HEK293 (cell line): ENCODE measurements around the gene LPCAT4.
A peak's percentile ranks its signal among the peaks of the same experiment; 100 is the strongest.

Experiments used
- GLI4 ChIP-seq: fragments of 450-650 bp; formaldehyde crosslinking; IDR thresholded peaks from 2 replicates; pipeline ENCODE4 v1.5.1; 2016; ENCODE audit warnings: missing biosample characterization, missing genetic modification characterization
- HOXA7 ChIP-seq: sonication (generic); formaldehyde crosslinking; IDR thresholded peaks from 2 replicates; pipeline ENCODE4 v1.8.1; 2022; ENCODE audit warnings: missing genetic modification reagents, borderline replicate concordance
- SALL2 ChIP-seq: fragments of 450-650 bp; formaldehyde crosslinking; IDR thresholded peaks from 2 replicates; pipeline ENCODE4 v1.5.0; 2017; ENCODE audit warnings: missing biosample characterization, mild to moderate bottlenecking, missing genetic modification characterization, borderline replicate concordance
- ZEB2 ChIP-seq: fragments of 450-650 bp; formaldehyde crosslinking; IDR thresholded peaks from 2 replicates; pipeline ENCODE4 v1.5.1; 2016; ENCODE audit warnings: missing biosample characterization, missing genetic modification characterization
- ZNF16 ChIP-seq: fragments of 450-650 bp; formaldehyde crosslinking; IDR thresholded peaks from 2 replicates; pipeline ENCODE4 v1.5.1; 2016; ENCODE audit warnings: low read depth, missing biosample characterization, missing genetic modification characterization
- ZNF174 ChIP-seq: fragments of 450-650 bp; formaldehyde crosslinking; IDR thresholded peaks from 2 replicates; pipeline ENCODE4 v1.5.0; 2017; ENCODE audit warnings: missing biosample characterization, mild to moderate bottlenecking, missing genetic modification characterization
- ZNF214 ChIP-seq: fragments of 450-650 bp; formaldehyde crosslinking; IDR thresholded peaks from 2 replicates; pipeline ENCODE4 v1.5.1; 2017; ENCODE audit warnings: missing biosample characterization, mild to moderate bottlenecking, missing genetic modification characterization, borderline replicate concordance
- ZNF292 ChIP-seq: fragments of 450-650 bp; formaldehyde crosslinking; IDR thresholded peaks from 2 replicates; pipeline ENCODE4 v1.5.1; 2016; ENCODE audit warnings: low read depth, missing biosample characterization, missing genetic modification characterization, borderline replicate concordance
- ZNF544 ChIP-seq: fragments of 450-650 bp; formaldehyde crosslinking; IDR thresholded peaks from 2 replicates; pipeline ENCODE4 v1.5.0; 2017; ENCODE audit warnings: missing biosample characterization, missing genetic modification characterization
- ZNF585B ChIP-seq: fragments of 450-650 bp; formaldehyde crosslinking; IDR thresholded peaks from 2 replicates; pipeline ENCODE4 v1.5.1; 2016; ENCODE audit warnings: missing biosample characterization, missing genetic modification characterization
- ZNF660 ChIP-seq: fragments of 450-650 bp; IDR thresholded peaks from 2 replicates; pipeline ENCODE4 v1.5.1; 2018; ENCODE audit warnings: missing biosample characterization, mild to moderate bottlenecking, missing genetic modification characterization
- ZSCAN30 ChIP-seq: fragments of 450-650 bp; IDR thresholded peaks from 2 replicates; pipeline ENCODE4 v1.5.1; 2018; ENCODE audit warnings: missing biosample characterization, mild to moderate bottlenecking, missing genetic modification characterization, moderate library complexity
- TF ChIP-seq, protein P1 (sequence below): fragments of 450-650 bp; formaldehyde crosslinking; conservative IDR thresholded peaks from 2 replicates; pipeline ENCODE4 v1.5.1; 2016; ENCODE audit warnings: low read depth, missing biosample characterization, missing genetic modification characterization
- TF ChIP-seq, protein P2 (sequence below): fragments of 450-650 bp; formaldehyde crosslinking; IDR thresholded peaks from 2 replicates; pipeline ENCODE4 v1.5.1; 2016; ENCODE audit warnings: missing biosample characterization, missing genetic modification characterization
- TF ChIP-seq, protein P3 (sequence below): fragments of 450-650 bp; formaldehyde crosslinking; IDR thresholded peaks from 2 replicates; pipeline ENCODE4 v1.5.1; 2016; ENCODE audit warnings: missing biosample characterization, missing genetic modification characterization
- TF ChIP-seq, protein P4 (sequence below): fragments of 450-650 bp; formaldehyde crosslinking; conservative IDR thresholded peaks from 2 replicates; pipeline ENCODE4 v1.5.1; 2016; ENCODE audit warnings: low read depth, missing biosample characterization, missing genetic modification characterization
- TF ChIP-seq, protein P5 (sequence below): fragments of 450-650 bp; formaldehyde crosslinking; IDR thresholded peaks from 2 replicates; pipeline ENCODE4 v1.5.1; 2016; ENCODE audit warnings: missing biosample characterization, missing genetic modification characterization
- TF ChIP-seq, protein P6 (sequence below): sonication (generic); formaldehyde crosslinking; IDR thresholded peaks from 2 replicates; pipeline ENCODE4 v1.8.1; 2022; ENCODE audit warnings: mild to moderate bottlenecking, moderate library complexity, missing genetic modification reagents
- TF ChIP-seq, protein P7 (sequence below): fragments of 450-650 bp; formaldehyde crosslinking; IDR thresholded peaks from 2 replicates; pipeline ENCODE4 v1.5.1; 2016; ENCODE audit warnings: missing biosample characterization, missing genetic modification characterization, borderline replicate concordance

The LPCAT4 gene

DNA sequence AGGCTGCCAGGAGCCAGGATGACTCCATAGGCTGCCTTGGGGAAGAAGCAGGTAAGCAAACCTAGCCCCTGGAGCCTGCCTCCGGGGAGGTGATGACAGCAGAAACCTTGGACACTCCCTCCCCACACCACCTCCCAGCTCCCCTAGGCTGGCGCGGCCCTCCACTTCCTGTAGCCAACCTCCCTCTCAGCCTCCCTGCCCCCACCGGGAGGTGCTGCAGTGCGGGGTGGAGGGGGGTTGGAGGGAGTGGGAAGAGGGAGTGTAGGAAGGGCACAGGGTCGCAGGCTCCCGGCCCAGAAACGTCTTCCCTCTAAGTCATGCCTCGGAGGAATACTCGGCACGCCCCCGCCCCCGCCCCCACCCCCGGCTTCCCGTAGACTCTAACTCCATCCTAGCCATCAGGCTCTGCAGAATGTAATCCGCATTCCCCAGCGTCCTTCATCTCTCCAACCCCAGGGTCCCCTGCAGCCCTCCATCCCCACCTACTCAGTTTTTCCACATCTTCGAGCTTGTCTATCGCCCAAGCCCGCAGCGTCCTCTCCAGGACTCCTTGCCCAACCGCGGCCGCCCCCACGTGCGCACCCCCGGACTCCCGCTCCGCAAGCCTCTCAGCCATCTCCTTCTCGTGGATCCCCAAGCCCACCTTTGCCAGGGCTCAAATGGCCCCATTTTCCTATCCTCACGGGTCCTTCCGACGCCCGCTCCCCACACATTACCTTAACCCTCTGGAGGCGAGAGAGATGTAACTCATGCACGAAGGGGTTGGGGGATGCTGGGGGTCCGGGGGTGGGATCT is 528 bp downstream of the LPCAT4 start (continued):
- TF ChIP-seq, protein P1, sequence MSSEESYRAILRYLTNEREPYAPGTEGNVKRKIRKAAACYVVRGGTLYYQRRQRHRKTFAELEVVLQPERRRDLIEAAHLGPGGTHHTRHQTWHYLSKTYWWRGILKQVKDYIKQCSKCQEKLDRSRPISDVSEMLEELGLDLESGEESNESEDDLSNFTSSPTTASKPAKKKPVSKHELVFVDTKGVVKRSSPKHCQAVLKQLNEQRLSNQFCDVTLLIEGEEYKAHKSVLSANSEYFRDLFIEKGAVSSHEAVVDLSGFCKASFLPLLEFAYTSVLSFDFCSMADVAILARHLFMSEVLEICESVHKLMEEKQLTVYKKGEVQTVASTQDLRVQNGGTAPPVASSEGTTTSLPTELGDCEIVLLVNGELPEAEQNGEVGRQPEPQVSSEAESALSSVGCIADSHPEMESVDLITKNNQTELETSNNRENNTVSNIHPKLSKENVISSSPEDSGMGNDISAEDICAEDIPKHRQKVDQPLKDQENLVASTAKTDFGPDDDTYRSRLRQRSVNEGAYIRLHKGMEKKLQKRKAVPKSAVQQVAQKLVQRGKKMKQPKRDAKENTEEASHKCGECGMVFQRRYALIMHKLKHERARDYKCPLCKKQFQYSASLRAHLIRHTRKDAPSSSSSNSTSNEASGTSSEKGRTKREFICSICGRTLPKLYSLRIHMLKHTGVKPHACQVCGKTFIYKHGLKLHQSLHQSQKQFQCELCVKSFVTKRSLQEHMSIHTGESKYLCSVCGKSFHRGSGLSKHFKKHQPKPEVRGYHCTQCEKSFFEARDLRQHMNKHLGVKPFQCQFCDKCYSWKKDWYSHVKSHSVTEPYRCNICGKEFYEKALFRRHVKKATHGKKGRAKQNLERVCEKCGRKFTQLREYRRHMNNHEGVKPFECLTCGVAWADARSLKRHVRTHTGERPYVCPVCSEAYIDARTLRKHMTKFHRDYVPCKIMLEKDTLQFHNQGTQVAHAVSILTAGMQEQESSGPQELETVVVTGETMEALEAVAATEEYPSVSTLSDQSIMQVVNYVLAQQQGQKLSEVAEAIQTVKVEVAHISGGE (tag by site-specific recombination), result no peak; the same call in 1 of the 2 replicates
- TF ChIP-seq ZNF544 (tag by site-specific recombination), result no peak
- TF ChIP-seq ZNF292 (tag by site-specific recombination), result no peak
- TF ChIP-seq HOXA7 (CRISPR knock-in tag), result no peak
- no peak for TF ChIP-seq ZNF174 (tag by site-specific recombination)
- no peak for TF ChIP-seq GLI4 (tag by site-specific recombination)
- TF ChIP-seq ZNF16 (tag by site-specific recombination), result 0 out of 2 replicates have a peak, but pooled peaks have one; percentile 24
- TF ChIP-seq, protein P2, sequence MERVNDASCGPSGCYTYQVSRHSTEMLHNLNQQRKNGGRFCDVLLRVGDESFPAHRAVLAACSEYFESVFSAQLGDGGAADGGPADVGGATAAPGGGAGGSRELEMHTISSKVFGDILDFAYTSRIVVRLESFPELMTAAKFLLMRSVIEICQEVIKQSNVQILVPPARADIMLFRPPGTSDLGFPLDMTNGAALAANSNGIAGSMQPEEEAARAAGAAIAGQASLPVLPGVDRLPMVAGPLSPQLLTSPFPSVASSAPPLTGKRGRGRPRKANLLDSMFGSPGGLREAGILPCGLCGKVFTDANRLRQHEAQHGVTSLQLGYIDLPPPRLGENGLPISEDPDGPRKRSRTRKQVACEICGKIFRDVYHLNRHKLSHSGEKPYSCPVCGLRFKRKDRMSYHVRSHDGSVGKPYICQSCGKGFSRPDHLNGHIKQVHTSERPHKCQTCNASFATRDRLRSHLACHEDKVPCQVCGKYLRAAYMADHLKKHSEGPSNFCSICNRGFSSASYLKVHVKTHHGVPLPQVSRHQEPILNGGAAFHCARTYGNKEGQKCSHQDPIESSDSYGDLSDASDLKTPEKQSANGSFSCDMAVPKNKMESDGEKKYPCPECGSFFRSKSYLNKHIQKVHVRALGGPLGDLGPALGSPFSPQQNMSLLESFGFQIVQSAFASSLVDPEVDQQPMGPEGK, result peak; percentile 47; the same call in 1 of the 2 replicates
- no peak for TF ChIP-seq ZSCAN30 (tag by site-specific recombination)
- TF ChIP-seq SALL2, result no peak
- TF ChIP-seq, protein P3, sequence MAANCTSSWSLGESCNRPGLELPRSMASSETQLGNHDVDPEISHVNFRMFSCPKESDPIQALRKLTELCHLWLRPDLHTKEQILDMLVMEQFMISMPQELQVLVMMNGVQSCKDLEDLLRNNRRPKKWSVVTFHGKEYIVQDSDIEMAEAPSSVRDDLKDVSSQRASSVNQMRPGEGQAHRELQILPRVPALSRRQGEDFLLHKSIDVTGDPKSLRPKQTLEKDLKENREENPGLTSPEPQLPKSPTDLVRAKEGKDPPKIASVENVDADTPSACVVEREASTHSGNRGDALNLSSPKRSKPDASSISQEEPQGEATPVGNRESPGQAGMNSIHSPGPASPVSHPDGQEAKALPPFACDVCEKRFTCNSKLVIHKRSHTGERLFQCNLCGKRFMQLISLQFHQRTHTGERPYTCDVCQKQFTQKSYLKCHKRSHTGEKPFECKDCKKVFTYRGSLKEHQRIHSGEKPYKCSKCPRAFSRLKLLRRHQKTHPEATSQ (tag by site-specific recombination), result no peak
- TF ChIP-seq ZNF585B (tag by site-specific recombination), result no peak
- TF ChIP-seq, protein P4, sequence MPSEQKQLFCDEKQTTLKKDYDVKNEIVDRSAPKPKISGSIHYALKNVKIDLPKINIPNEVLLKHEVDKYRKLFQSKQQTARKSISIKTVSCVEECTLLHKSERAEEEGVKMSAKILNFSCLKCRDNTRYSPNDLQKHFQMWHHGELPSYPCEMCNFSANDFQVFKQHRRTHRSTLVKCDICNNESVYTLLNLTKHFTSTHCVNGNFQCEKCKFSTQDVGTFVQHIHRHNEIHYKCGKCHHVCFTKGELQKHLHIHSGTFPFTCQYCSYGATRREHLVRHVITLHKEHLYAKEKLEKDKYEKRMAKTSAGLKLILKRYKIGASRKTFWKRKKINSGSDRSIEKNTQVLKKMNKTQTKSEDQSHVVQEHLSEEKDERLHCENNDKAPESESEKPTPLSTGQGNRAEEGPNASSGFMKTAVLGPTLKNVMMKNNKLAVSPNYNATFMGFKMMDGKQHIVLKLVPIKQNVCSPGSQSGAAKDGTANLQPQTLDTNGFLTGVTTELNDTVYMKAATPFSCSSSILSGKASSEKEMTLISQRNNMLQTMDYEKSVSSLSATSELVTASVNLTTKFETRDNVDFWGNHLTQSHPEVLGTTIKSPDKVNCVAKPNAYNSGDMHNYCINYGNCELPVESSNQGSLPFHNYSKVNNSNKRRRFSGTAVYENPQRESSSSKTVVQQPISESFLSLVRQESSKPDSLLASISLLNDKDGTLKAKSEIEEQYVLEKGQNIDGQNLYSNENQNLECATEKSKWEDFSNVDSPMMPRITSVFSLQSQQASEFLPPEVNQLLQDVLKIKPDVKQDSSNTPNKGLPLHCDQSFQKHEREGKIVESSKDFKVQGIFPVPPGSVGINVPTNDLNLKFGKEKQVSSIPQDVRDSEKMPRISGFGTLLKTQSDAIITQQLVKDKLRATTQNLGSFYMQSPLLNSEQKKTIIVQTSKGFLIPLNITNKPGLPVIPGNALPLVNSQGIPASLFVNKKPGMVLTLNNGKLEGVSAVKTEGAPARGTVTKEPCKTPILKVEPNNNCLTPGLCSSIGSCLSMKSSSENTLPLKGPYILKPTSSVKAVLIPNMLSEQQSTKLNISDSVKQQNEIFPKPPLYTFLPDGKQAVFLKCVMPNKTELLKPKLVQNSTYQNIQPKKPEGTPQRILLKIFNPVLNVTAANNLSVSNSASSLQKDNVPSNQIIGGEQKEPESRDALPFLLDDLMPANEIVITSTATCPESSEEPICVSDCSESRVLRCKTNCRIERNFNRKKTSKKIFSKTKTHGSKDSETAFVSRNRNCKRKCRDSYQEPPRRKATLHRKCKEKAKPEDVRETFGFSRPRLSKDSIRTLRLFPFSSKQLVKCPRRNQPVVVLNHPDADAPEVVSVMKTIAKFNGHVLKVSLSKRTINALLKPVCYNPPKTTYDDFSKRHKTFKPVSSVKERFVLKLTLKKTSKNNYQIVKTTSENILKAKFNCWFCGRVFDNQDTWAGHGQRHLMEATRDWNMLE, result no peak
- TF ChIP-seq ZNF660 (tag by site-specific recombination), result no peak
- no peak for TF ChIP-seq ZNF214 (tag by site-specific recombination)
- no peak for TF ChIP-seq ZEB2
- TF ChIP-seq, protein P5, sequence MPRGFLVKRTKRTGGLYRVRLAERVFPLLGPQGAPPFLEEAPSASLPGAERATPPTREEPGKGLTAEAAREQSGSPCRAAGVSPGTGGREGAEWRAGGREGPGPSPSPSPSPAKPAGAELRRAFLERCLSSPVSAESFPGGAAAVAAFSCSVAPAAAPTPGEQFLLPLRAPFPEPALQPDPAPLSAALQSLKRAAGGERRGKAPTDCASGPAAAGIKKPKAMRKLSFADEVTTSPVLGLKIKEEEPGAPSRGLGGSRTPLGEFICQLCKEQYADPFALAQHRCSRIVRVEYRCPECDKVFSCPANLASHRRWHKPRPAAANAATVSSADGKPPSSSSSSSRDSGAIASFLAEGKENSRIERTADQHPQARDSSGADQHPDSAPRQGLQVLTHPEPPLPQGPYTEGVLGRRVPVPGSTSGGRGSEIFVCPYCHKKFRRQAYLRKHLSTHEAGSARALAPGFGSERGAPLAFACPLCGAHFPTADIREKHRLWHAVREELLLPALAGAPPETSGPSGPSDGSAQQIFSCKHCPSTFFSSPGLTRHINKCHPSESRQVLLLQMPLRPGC (tag by site-specific recombination), result no peak
- TF ChIP-seq, protein P6, sequence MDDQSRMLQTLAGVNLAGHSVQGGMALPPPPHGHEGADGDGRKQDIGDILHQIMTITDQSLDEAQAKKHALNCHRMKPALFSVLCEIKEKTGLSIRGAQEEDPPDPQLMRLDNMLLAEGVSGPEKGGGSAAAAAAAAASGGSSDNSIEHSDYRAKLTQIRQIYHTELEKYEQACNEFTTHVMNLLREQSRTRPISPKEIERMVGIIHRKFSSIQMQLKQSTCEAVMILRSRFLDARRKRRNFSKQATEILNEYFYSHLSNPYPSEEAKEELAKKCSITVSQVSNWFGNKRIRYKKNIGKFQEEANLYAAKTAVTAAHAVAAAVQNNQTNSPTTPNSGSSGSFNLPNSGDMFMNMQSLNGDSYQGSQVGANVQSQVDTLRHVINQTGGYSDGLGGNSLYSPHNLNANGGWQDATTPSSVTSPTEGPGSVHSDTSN (CRISPR knock-in tag), result no peak
- TF ChIP-seq, protein P7, sequence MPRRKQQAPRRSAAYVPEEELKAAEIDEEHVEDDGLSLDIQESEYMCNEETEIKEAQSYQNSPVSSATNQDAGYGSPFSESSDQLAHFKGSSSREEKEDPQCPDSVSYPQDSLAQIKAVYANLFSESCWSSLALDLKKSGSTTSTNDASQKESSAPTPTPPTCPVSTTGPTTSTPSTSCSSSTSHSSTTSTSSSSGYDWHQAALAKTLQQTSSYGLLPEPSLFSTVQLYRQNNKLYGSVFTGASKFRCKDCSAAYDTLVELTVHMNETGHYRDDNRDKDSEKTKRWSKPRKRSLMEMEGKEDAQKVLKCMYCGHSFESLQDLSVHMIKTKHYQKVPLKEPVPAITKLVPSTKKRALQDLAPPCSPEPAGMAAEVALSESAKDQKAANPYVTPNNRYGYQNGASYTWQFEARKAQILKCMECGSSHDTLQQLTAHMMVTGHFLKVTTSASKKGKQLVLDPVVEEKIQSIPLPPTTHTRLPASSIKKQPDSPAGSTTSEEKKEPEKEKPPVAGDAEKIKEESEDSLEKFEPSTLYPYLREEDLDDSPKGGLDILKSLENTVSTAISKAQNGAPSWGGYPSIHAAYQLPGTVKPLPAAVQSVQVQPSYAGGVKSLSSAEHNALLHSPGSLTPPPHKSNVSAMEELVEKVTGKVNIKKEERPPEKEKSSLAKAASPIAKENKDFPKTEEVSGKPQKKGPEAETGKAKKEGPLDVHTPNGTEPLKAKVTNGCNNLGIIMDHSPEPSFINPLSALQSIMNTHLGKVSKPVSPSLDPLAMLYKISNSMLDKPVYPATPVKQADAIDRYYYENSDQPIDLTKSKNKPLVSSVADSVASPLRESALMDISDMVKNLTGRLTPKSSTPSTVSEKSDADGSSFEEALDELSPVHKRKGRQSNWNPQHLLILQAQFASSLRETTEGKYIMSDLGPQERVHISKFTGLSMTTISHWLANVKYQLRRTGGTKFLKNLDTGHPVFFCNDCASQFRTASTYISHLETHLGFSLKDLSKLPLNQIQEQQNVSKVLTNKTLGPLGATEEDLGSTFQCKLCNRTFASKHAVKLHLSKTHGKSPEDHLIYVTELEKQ (tag by site-specific recombination), result no peak
